Stimulated activated memory B cell treated with anti-CD40 and anti-IgM and Interleukin-4, amounts not matched to agents 10 μg/mL and 1 μg/mL and 100 μg/mL, for 72 hours (primary cell): ENCODE data around the gene SMIM45.

Experiments used
- ATAC-seq: fragments of 150-1000 bp; cut with Tn5 transposase; 2 replicates; pipeline ENCODE4 v1.10.0; 2021
- H3K27ac Mint-ChIP-seq: one replicate; pipeline ENCODE4 v1.8.0; 2022; ENCODE audit warnings: mild to moderate bottlenecking, mixed read lengths
- H3K27me3 Mint-ChIP-seq: one replicate; pipeline ENCODE4 v1.8.0; 2022; ENCODE audit warnings: mixed read lengths
- H3K36me3 Mint-ChIP-seq: one replicate; pipeline ENCODE4 v1.8.0; 2022; ENCODE audit warnings: mixed read lengths
- H3K4me1 Mint-ChIP-seq: one replicate; pipeline ENCODE4 v1.8.0; 2022; ENCODE audit warnings: mixed read lengths
- H3K4me3 Mint-ChIP-seq: one replicate; pipeline ENCODE4 v1.8.0; 2022; ENCODE audit warnings: mild to moderate bottlenecking, moderate library complexity, mixed read lengths
- H3K9me3 Mint-ChIP-seq: one replicate; pipeline ENCODE4 v1.8.0; 2022; ENCODE audit warnings: mixed read lengths

SMIM45 gene

GRCh38 chr22:41923595-41924276 lies 28.2 kb upstream of the SMIM45 start:
- Mint-ChIP-seq H3K27ac (peak overlapping the region; percentile 96), H3K4me3 (peak overlapping the region; percentile 92), H3K9me3 (no peaks in the 10 kb centered on the region), H3K4me1 (peaks cover 76% of the 10 kb centered on the region), H3K36me3 (peaks cover 42% of the 10 kb centered on the region), H3K27me3 (no peaks in the 10 kb centered on the region)
- no peak for ATAC-seq

DNA sequence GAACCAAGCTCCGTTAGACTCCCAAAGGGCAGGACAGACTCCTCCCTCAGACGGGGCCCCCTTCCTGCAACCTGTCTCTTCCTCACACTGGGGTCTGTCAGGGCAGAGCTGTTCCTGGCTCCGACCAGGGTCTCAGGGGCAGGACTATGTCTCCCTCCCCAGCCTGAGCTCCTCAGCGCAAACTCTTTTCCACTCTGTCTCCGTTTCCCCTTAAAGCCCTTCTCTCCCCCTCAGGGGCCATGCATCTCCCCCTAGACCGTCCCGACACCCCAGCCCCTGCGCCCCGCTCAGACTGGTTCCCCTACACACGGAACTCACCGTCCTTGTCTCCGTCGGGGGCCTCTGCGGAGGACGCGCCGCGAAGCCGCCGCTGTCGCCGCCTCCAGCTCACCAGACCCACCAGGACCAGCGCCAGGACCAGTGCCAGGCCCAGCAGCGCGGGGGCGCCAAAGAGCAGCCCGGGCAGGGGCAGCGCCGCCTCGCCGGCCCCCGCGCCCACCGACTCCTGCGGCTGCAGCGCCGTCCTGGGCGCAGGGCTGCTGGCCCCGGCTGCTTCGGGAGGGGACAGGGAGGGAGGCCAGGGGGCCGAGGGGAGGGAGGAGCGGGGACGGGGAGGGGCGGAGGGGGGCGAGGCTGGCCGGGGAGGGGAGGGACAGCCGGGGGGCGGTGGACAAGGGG lies 26.0 kb upstream of the SMIM45 start:
- Mint-ChIP-seq H3K9me3 (no peaks in the 10 kb centered on the region), H3K4me3 (peak overlapping the region; percentile 92), H3K36me3 (peaks cover 42% of the 10 kb centered on the region), H3K27me3 (no peaks in the 10 kb centered on the region), H3K4me1 (peaks cover 76% of the 10 kb centered on the region), H3K27ac (peak overlapping the region; percentile 96)
- ATAC-seq: peak; percentile 69

GRCh38 chr22:41927813-41928212 lies 24.1 kb upstream of the SMIM45 start:
- no peak for ATAC-seq
- Mint-ChIP-seq H3K27me3 (no peaks in the 10 kb centered on the region), H3K9me3 (no peaks in the 10 kb centered on the region), H3K4me1 (peaks cover 74% of the 10 kb centered on the region), H3K36me3 (peaks cover 27% of the 10 kb centered on the region), H3K27ac (peak overlapping the region; percentile 96), H3K4me3 (peak overlapping the region; percentile 80)

DNA sequence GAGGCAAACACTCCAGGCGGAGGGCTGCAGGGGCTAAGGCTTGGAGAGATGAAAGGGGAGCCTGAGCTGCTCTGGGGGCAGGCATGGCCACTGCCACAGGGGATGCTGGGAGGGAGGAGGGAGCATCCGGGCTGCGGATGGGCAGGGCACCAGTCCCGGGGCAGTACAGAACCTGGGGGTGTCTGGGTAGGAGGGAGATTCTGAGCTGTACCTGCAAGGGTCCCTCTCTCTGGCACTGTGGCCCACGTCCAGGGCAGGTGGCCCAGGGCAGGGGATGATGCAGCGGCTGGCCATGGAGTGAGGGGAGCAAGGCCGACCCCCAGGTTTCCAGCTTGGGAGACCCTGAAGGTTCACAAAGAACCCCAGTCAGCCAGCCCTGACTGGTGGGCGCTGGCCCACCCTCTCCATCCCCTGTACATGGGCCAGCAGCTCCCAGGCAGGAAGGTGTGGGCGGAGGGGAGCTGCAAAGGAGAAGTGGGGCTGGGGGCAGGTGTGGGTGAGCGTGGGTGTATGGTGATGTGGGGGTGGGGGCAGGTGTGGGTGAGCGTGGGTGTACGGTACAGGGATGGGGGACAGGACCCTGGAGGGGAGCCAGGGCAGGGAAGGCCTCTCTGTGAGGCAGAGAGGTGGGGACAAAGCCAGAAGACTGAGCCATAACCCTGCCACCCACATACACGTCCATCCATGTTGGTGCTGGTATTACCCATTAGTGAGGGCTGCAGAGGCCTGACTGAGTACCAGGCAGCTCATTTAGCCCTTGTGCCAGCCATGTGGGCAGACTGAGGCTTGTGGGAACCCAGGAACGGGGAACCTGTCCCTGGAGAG lies 23.1 kb upstream of the SMIM45 start:
- H3K36me3 Mint-ChIP-seq: peaks cover 17% of the 10 kb centered on the region
- ATAC-seq: no peak
- H3K4me3 Mint-ChIP-seq: peak overlapping the region; percentile 25
- H3K9me3 Mint-ChIP-seq: no peaks in the 10 kb centered on the region
- peaks cover 74% of the 10 kb centered on the region for H3K4me1 Mint-ChIP-seq
- no peaks in the 10 kb centered on the region for H3K27me3 Mint-ChIP-seq
- H3K27ac Mint-ChIP-seq: peak overlapping the region; percentile 96

DNA sequence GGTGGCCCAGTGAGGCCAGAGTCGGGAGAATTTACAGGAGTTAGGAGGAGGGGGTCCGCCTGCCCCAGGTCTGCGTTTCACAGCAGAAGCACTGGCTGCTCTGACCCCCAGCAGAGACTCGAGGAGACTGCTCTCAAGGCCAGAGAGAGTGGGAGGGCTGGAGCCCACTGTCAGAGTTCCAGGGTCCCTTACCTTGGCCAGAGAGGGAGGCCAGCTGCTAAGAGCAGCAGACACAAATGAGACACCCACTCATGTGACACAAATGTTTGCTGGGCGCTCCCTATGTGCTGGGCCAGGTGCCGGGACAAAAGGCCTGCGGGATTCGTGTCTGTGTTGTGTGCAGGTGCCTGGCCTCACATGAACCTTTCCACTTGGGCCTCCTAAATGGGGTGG lies 22.5 kb upstream of the SMIM45 start:
- no peaks in the 10 kb centered on the region for H3K27me3 Mint-ChIP-seq
- peaks cover 78% of the 10 kb centered on the region for H3K4me1 Mint-ChIP-seq
- ATAC-seq: no peak
- H3K9me3 Mint-ChIP-seq: no peaks in the 10 kb centered on the region
- H3K27ac Mint-ChIP-seq: peak overlapping the region; percentile 96
- peak overlapping the region; percentile 25 for H3K4me3 Mint-ChIP-seq
- peaks cover 16% of the 10 kb centered on the region for H3K36me3 Mint-ChIP-seq

GRCh38 chr22:41931701-41932269 lies 20.2 kb upstream of the SMIM45 start:
- peak overlapping the region; percentile 30 for H3K4me3 Mint-ChIP-seq
- H3K27ac Mint-ChIP-seq: peak overlapping the region; percentile 100
- no peaks in the 10 kb centered on the region for H3K27me3 Mint-ChIP-seq
- peaks cover 6% of the 10 kb centered on the region for H3K36me3 Mint-ChIP-seq
- H3K9me3 Mint-ChIP-seq: no peaks in the 10 kb centered on the region
- peak; percentile 53 for ATAC-seq
- H3K4me1 Mint-ChIP-seq: peaks cover 94% of the 10 kb centered on the region

GRCh38 chr22:41932353-41932752 lies 19.6 kb upstream of the SMIM45 start:
- H3K36me3 Mint-ChIP-seq: peaks cover 6% of the 10 kb centered on the region

GRCh38 chr22:41933411-41934177 lies 18.4 kb upstream of the SMIM45 start:
- peaks cover 93% of the 10 kb centered on the region for H3K4me1 Mint-ChIP-seq
- no peaks in the 10 kb centered on the region for H3K27me3 Mint-ChIP-seq
- H3K36me3 Mint-ChIP-seq: peaks cover 8% of the 10 kb centered on the region
- peak overlapping the region; percentile 100 for H3K27ac Mint-ChIP-seq
- peak overlapping the region; percentile 7 for H3K4me3 Mint-ChIP-seq
- ATAC-seq: no peak
- H3K9me3 Mint-ChIP-seq: no peaks in the 10 kb centered on the region

More at GRCh38 chr22:41932353-41932752, 19.6 kb upstream of the SMIM45 start:
- ATAC-seq: no peak
- Mint-ChIP-seq H3K27me3 (no peaks in the 10 kb centered on the region), H3K9me3 (no peaks in the 10 kb centered on the region), H3K4me1 (peaks cover 94% of the 10 kb centered on the region), H3K4me3 (peak overlapping the region; percentile 18), H3K27ac (peak overlapping the region; percentile 100)

DNA sequence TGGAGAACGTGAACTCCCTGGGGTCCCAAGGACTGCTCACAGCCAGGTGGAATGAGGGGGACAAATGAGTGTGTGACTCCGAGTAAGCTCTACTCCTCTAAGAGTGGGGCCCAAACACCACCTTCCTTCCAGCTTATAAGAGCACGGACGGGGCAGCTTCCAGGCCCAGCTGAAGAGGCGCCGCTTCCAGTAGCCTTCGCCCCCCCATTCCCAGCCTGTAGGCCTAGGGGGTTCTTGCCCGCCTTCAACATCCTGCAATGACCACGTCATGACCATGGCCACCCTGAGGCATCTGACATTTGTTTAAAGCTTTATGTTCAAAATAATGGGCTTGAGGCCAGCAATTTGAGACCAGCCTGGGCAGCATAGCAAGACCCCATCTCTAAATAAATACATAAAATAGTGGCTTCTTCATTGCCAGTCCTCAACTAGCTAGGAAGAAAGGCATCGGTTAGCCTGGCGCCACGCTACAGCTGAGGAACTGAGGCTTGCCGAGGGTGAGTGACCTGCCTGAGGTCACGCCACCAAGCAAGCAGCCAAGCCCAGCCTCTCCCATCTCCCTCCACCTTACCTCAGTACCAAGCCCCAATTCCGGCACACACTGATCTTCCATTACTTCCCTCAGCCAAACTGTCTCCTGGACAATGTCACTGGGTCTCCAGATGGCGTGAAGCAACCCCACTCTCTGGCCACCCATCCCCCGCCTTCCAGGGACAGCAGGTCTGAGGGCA lies 17.5 kb upstream of the SMIM45 start:
- Mint-ChIP-seq H3K27ac (peak overlapping the region; percentile 100), H3K27me3 (no peaks in the 10 kb centered on the region), H3K9me3 (no peaks in the 10 kb centered on the region), H3K4me3 (peak overlapping the region; percentile 7), H3K4me1 (peaks cover 93% of the 10 kb centered on the region), H3K36me3 (peaks cover 13% of the 10 kb centered on the region)
- no peak for ATAC-seq

DNA sequence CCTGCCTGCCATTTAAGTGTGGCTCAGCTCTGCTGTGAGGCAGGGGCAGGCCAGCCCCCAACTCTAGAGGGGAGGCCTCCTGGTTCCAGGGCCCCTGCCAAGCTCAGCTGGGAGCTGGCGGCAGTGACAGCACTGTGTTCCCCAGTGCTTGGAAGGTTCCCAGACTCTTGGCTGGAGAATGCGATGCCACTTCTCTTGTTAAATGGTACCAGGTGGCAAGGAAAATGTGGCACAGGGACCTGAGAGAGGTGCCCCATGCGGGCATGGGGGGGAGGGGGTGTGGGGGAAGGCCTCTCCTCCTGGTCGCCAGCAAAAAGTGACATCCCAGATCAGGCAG lies 17.0 kb upstream of the SMIM45 start:
- H3K4me3 Mint-ChIP-seq: no peak overlapping the region
- H3K27ac Mint-ChIP-seq: peak overlapping the region; percentile 100
- no peak for ATAC-seq
- H3K36me3 Mint-ChIP-seq: peaks cover 15% of the 10 kb centered on the region
- H3K9me3 Mint-ChIP-seq: no peaks in the 10 kb centered on the region
- H3K4me1 Mint-ChIP-seq: peaks cover 94% of the 10 kb centered on the region
- no peaks in the 10 kb centered on the region for H3K27me3 Mint-ChIP-seq

- no peak for ATAC-seq
- Mint-ChIP-seq H3K9me3 (no peaks in the 10 kb centered on the region), H3K4me3 (peak overlapping the region; percentile 60)
Observed at GRCh38 chr22:41935509-41935908, 16.4 kb upstream of the SMIM45 start.

GRCh38 chr22:41936894-41937169 lies 15.1 kb upstream of the SMIM45 start:
- H3K4me1 Mint-ChIP-seq: peaks cover 95% of the 10 kb centered on the region
- H3K27me3 Mint-ChIP-seq: no peaks in the 10 kb centered on the region
- no peak for ATAC-seq
- H3K9me3 Mint-ChIP-seq: no peaks in the 10 kb centered on the region
- peaks cover 15% of the 10 kb centered on the region for H3K36me3 Mint-ChIP-seq
- H3K27ac Mint-ChIP-seq: peak overlapping the region; percentile 100
- peak overlapping the region; percentile 60 for H3K4me3 Mint-ChIP-seq

More at GRCh38 chr22:41935509-41935908, 16.4 kb upstream of the SMIM45 start:
- Mint-ChIP-seq H3K27ac (peak overlapping the region; percentile 100), H3K36me3 (peaks cover 15% of the 10 kb centered on the region), H3K27me3 (no peaks in the 10 kb centered on the region), H3K4me1 (peaks cover 94% of the 10 kb centered on the region)

DNA sequence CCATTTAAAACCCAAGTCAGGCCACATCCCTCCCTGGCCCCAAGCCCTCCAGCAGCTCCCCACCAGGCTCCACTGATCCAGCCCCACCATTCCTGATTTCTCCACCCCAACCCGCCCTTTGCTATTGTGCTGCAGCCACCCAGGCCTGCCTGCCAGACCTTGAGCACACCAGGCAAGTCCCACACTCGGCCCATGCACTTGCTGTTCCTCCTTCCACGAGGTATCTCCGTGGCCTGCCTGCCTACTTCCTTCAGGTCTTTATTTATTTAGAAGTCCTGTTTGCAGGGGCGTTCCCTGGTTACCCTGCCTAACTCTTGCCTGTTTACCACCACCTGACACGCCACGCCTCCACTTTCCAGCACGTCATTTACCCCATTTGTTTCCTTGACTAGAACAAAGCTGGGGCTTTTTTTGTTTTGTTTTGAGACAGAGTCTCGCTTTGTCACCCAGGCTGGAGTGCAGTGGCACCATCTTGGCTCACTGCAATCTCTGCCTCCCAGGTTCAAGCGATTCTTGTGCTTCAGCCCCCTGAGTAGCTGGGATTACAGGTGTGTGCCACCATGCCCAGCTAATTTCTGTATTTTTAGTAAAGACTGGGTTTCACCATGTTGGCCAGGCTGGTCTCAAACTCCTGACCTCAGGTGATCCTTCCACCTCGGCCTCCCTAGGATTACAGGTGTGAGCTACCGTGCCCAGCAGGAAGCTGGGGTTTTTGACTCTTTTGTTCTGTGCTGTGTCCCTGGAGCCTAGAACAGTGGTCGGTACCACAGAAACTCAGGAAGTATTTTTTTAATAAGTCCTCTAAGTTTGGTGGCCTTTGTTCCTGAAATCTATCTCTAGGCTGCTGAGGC lies 11.7 kb upstream of the SMIM45 start:
- H3K4me3 Mint-ChIP-seq: peak overlapping the region; percentile 96
- H3K27ac Mint-ChIP-seq: peak overlapping the region; percentile 100
- H3K9me3 Mint-ChIP-seq: no peaks in the 10 kb centered on the region
- H3K4me1 Mint-ChIP-seq: peaks cover 61% of the 10 kb centered on the region
- ATAC-seq: peak; percentile 83
- peaks cover 15% of the 10 kb centered on the region for H3K36me3 Mint-ChIP-seq
- H3K27me3 Mint-ChIP-seq: no peaks in the 10 kb centered on the region
